H1 (cell line): ENCODE measurements around the gene TTC28. TPM values are rescaled to one million over a fixed set of nuclear protein-coding genes. Genes with fewer than 3 reads are reported as not detected.

Experiments
- BACH1 ChIP-seq: IDR thresholded peaks from 2 replicates; pipeline ENCODE4 v1.6.1; 2012; ENCODE audit warnings: low read length, improper control_type of control experiment
- HDAC2 ChIP-seq, 2 experiments: fragments of 300-600 bp in 1 of 2; sonication (generic) in 1 of 2; IDR thresholded peaks; 2 replicates each; pipeline ENCODE4 v1.6.1; 2011 to 2012; ENCODE audit warnings: low read depth in 2 of 2, low read length in 2 of 2, mild to moderate bottlenecking in 2 of 2, moderate library complexity in 2 of 2, borderline replicate concordance in 1 of 2, inconsistent platforms in 1 of 2
- MAFK ChIP-seq: IDR thresholded peaks from 2 replicates; pipeline ENCODE4 v1.6.1; 2012; ENCODE audit warnings: low read depth, mild to moderate bottlenecking, improper control_type of control experiment, low read length
- POLR2AphosphoS5 ChIP-seq: IDR thresholded peaks from 2 replicates; pipeline ENCODE4 v1.6.1; 2011; ENCODE audit warnings: low read depth, low read length
- RAD21 ChIP-seq, 2 experiments: IDR thresholded peaks in 1 of 2; conservative IDR thresholded peaks in 1 of 2; 2 replicates each; pipeline ENCODE4 v1.6.1; 2011; ENCODE audit warnings: low read depth in 2 of 2, low read length in 2 of 2, improper control_type of control experiment in 1 of 2, inconsistent platforms in 1 of 2, mild to moderate bottlenecking in 1 of 2, moderate library complexity in 1 of 2
- RNF2 ChIP-seq: fragments of 200-900, 300-1000 bp; sonication (generic); IDR thresholded peaks from 2 replicates; pipeline ENCODE4 v1.7.1; 2016; ENCODE audit warnings: borderline replicate concordance, low read depth, mild to moderate bottlenecking, antibody characterized with exemption, low read length; ENCODE audit not compliant: poor library complexity, severe bottlenecking; ENCODE audit errors: missing control alignments
- SIRT6 ChIP-seq: IDR thresholded peaks from one replicate; pipeline ENCODE4 v1.7.1; 2012; ENCODE audit warnings: low read length, inconsistent platforms
- SP2 ChIP-seq: IDR thresholded peaks from 2 replicates; pipeline ENCODE4 v1.6.1; 2012; ENCODE audit warnings: mild to moderate bottlenecking, low read length, inconsistent platforms
- polyA plus RNA-seq, 7 experiments: library from polyadenylated mRNA; depleted of rRNA in 3 of 7; stranded (reverse) in 5 of 7; unstranded in 2 of 7; fragments of >200 nt in 5 of 7; fragments of 200-250 nt in 2 of 7; gene quantifications; 1 replicate in 5 of 7; 2 replicates in 1 of 7; 4 replicates in 1 of 7; pipeline versions ENCODE4 v1.2.1 to v1.2.3, GENCODE V29; 2011 to 2013; ENCODE audit warnings: missing spikeins in 2 of 7, mixed read lengths in 2 of 7
- total RNA-seq: library from RNA; stranded (reverse); fragmentation: NEBNext Ultra II Directional; extraction: Animal tissue kit (Norgen Biotek cat#: 25700); gene quantifications from 2 replicates; pipeline ENCODE4 v1.2.1, GENCODE V29; 2021
- TF ChIP-seq, protein P1 (sequence below): fragments of 300-600 bp; sonication (generic); IDR thresholded peaks from 2 replicates; pipeline ENCODE4 v1.7.1; 2012; ENCODE audit warnings: low read length, moderate library complexity, mild to moderate bottlenecking, inconsistent platforms; ENCODE audit not compliant: insufficient replicate concordance

TTC28 gene
- total and polyA plus RNA-seq, 2 of the 8 experiments (the other 6 are each of a cell fraction or from before 2014, with no cell fraction given): 2.6 to 12.6 TPM

DNA sequence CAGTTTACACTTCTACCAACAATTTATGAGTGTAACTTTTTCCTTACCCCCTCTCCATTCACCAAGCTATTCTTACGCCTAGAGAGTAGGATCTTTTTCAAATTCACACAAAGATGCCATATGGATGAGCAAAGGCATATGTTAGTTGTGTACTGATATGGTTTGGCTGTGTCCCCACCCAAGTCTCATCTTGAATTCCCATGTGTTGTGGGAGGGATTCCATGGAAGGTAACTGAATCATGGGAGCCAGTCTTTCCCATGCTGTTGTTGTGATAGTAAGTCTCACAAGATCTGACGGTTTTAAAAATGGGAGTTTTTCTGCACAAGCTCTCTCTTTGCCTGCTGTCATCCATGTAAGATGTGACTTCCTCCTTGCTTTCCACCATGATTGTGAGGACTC is 40.3 kb downstream of the TTC28 start (continued):
- TF ChIP-seq, protein P1, sequence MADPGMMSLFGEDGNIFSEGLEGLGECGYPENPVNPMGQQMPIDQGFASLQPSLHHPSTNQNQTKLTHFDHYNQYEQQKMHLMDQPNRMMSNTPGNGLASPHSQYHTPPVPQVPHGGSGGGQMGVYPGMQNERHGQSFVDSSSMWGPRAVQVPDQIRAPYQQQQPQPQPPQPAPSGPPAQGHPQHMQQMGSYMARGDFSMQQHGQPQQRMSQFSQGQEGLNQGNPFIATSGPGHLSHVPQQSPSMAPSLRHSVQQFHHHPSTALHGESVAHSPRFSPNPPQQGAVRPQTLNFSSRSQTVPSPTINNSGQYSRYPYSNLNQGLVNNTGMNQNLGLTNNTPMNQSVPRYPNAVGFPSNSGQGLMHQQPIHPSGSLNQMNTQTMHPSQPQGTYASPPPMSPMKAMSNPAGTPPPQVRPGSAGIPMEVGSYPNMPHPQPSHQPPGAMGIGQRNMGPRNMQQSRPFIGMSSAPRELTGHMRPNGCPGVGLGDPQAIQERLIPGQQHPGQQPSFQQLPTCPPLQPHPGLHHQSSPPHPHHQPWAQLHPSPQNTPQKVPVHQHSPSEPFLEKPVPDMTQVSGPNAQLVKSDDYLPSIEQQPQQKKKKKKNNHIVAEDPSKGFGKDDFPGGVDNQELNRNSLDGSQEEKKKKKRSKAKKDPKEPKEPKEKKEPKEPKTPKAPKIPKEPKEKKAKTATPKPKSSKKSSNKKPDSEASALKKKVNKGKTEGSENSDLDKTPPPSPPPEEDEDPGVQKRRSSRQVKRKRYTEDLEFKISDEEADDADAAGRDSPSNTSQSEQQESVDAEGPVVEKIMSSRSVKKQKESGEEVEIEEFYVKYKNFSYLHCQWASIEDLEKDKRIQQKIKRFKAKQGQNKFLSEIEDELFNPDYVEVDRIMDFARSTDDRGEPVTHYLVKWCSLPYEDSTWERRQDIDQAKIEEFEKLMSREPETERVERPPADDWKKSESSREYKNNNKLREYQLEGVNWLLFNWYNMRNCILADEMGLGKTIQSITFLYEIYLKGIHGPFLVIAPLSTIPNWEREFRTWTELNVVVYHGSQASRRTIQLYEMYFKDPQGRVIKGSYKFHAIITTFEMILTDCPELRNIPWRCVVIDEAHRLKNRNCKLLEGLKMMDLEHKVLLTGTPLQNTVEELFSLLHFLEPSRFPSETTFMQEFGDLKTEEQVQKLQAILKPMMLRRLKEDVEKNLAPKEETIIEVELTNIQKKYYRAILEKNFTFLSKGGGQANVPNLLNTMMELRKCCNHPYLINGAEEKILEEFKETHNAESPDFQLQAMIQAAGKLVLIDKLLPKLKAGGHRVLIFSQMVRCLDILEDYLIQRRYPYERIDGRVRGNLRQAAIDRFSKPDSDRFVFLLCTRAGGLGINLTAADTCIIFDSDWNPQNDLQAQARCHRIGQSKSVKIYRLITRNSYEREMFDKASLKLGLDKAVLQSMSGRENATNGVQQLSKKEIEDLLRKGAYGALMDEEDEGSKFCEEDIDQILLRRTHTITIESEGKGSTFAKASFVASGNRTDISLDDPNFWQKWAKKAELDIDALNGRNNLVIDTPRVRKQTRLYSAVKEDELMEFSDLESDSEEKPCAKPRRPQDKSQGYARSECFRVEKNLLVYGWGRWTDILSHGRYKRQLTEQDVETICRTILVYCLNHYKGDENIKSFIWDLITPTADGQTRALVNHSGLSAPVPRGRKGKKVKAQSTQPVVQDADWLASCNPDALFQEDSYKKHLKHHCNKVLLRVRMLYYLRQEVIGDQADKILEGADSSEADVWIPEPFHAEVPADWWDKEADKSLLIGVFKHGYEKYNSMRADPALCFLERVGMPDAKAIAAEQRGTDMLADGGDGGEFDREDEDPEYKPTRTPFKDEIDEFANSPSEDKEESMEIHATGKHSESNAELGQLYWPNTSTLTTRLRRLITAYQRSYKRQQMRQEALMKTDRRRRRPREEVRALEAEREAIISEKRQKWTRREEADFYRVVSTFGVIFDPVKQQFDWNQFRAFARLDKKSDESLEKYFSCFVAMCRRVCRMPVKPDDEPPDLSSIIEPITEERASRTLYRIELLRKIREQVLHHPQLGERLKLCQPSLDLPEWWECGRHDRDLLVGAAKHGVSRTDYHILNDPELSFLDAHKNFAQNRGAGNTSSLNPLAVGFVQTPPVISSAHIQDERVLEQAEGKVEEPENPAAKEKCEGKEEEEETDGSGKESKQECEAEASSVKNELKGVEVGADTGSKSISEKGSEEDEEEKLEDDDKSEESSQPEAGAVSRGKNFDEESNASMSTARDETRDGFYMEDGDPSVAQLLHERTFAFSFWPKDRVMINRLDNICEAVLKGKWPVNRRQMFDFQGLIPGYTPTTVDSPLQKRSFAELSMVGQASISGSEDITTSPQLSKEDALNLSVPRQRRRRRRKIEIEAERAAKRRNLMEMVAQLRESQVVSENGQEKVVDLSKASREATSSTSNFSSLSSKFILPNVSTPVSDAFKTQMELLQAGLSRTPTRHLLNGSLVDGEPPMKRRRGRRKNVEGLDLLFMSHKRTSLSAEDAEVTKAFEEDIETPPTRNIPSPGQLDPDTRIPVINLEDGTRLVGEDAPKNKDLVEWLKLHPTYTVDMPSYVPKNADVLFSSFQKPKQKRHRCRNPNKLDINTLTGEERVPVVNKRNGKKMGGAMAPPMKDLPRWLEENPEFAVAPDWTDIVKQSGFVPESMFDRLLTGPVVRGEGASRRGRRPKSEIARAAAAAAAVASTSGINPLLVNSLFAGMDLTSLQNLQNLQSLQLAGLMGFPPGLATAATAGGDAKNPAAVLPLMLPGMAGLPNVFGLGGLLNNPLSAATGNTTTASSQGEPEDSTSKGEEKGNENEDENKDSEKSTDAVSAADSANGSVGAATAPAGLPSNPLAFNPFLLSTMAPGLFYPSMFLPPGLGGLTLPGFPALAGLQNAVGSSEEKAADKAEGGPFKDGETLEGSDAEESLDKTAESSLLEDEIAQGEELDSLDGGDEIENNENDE: no peak
- no peak for TF ChIP-seq BACH1
- TF ChIP-seq RNF2: no peak
- no peak for TF ChIP-seq MAFK
- TF ChIP-seq SP2: no peak
- TF ChIP-seq POLR2AphosphoS5: no peak
- no peak for TF ChIP-seq SIRT6
- TF ChIP-seq RAD21 (IDR thresholded peaks at IDR 0.05 in 1 of 2, conservative IDR thresholded peaks at IDR 0.05 in 1 of 2; ENCODE audit: low read depth in 2 of 2, low read length in 2 of 2): no peak
- no peak for TF ChIP-seq HDAC2 (IDR thresholded peaks at IDR 0.05; ENCODE audit: borderline replicate concordance in 1 of 2, low read depth in 2 of 2, low read length in 2 of 2)
